Ectodermal cell (in vitro differentiated cells): ENCODE results near the gene IZUMO1R.

ENCODE experiments used
- H3K27ac ChIP-seq: 2 replicates; pipeline ENCODE4 v1.7.0; 2013; ENCODE audit warnings: mild to moderate bottlenecking, low read depth, low read length; ENCODE audit not compliant: insufficient read depth, poor library complexity, severe bottlenecking
- H3K27me3 ChIP-seq: 2 replicates; pipeline ENCODE4 v1.7.0; 2013; ENCODE audit warnings: mild to moderate bottlenecking, low read length; ENCODE audit not compliant: insufficient read depth, control insufficient read depth, poor library complexity, severe bottlenecking
- H3K36me3 ChIP-seq: one replicate; pipeline ENCODE4 v1.7.0; 2013; ENCODE audit warnings: low read length; ENCODE audit not compliant: control insufficient read depth, insufficient read depth
- H3K4me1 ChIP-seq: one replicate; pipeline ENCODE4 v1.7.0; 2013; ENCODE audit warnings: low read length; ENCODE audit not compliant: control insufficient read depth, insufficient read depth
- H3K4me3 ChIP-seq: 2 replicates; pipeline ENCODE4 v1.7.0; 2013; ENCODE audit warnings: low read depth, low read length, control low read depth; ENCODE audit not compliant: insufficient read depth
- H3K9me3 ChIP-seq: 2 replicates; pipeline ENCODE4 v1.7.0; 2013; ENCODE audit warnings: mild to moderate bottlenecking, low read length, moderate library complexity; ENCODE audit not compliant: control insufficient read depth
- WGBS, 2 experiments: methylation state at CpG; one replicate each; pipeline ENCODE4 v1.1.7; 2013; ENCODE audit warnings: missing lambda C conversion rate in 2 of 2; 5-methylcytosine and 5-hydroxymethylcytosine counted together

IZUMO1R gene

DNA sequence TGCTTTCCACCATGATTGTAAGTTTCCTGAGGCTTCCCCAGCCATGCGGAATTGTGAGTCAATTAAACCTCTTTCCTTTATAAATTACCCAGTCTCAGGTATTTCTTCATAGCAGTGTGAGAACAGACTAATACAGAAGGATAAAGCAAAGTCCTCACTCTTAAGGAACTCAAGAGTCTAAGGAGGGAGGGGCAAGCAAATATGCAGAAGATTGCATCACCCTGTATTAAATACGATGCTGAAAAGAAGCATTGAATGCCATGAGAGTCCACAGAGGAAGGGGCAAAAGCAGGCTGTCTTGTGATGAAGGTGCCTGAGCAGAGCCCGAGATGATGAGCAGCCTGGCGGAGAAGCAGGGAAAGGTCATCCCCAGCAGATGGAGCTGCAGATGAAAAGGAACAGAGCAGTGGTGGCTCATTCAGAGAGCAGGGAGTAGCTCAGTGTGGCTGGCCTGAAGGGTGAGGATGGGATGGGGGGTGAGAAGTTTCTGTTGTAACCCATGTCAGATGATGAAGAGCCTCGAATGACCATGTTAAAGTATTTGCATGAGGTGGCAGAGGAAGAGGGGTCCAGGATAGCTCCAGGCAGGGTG, 6.3 kb upstream of the IZUMO1R start:
- no peaks in the 10 kb centered on the region for H3K4me1 ChIP-seq
- 88 to 90% methylated on average over 5 of the region's 5 CpGs for WGBS, 2 experiments
- no peaks in the 10 kb centered on the region for H3K27me3 ChIP-seq
- H3K9me3 ChIP-seq, result no peaks in the 10 kb centered on the region
- no peak overlapping the region for H3K27ac ChIP-seq
- H3K4me3 ChIP-seq, result no peak overlapping the region
- no peaks in the 10 kb centered on the region for H3K36me3 ChIP-seq

GRCh38 chr11:94302776-94303175, 1.6 kb upstream of the IZUMO1R start:
- Histone ChIP-seq H3K4me1 (no peaks in the 10 kb centered on the region), H3K27ac (no peak overlapping the region), H3K36me3 (no peaks in the 10 kb centered on the region), H3K9me3 (no peaks in the 10 kb centered on the region), H3K4me3 (no peak overlapping the region), H3K27me3 (no peaks in the 10 kb centered on the region)
- WGBS, 2 experiments, result 40 to 43% methylated on average over 5 of the region's 5 CpGs

DNA sequence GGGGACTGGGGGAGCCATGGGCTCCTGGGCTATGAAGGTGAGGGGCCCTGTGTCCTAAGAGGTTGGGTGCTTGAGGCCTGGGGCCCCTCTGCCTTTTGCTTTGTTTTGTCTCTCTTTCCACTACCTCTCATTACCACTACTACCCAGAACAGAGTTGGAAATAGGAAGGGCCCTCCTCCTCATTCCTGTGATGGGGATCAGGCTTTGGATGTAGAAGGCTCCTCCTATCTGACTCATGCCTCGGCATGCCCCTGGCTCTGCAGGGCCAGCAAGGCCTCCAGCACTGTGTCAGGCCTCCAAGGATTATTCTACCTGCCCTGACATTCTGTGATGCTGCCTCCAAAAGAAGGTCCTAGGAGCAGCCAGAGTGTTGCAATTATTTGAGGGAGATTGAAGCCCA, 766 bp downstream of the IZUMO1R start:
- H3K4me1 ChIP-seq, result no peaks in the 10 kb centered on the region
- 81 to 84% methylated on average over 1 of the region's 1 CpG for WGBS, 2 experiments

DNA sequence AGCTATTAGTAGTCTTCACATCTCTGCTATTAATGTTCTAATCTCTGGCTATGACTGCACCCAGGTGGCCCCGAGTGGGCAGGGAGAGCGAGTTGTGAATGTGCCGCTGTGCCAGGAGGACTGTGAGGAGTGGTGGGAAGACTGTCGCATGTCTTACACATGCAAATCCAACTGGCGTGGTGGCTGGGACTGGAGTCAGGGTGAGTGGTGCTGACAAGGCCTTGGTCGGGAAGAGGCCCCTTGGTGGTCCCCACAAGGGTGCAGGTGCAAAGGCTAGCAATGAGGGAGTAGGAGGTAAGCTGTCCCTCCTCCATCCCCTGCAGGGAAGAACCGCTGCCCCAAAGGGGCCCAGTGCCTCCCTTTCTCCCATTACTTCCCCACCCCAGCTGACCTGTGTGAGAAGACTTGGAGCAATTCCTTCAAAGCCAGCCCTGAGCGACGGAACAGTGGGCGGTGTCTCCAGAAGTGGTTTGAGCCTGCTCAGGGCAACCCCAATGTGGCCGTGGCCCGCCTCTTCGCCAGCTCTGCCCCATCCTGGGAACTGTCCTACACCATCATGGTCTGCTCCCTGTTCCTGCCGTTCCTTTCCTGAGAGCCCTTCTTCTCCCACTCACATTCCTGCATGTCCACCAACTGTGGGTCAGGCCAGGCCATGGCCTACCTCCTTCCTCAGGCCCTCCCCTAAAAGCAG, 2.9 kb downstream of the IZUMO1R start:
- Histone ChIP-seq H3K36me3 (no peaks in the 10 kb centered on the region), H3K27me3 (no peaks in the 10 kb centered on the region), H3K9me3 (no peaks in the 10 kb centered on the region), H3K27ac (no peak overlapping the region), H3K4me1 (no peaks in the 10 kb centered on the region), H3K4me3 (no peak overlapping the region)
- WGBS, 2 experiments, result 94 to 96% methylated on average over 14 of the region's 14 CpGs

More for the DNA sequence above, 766 bp downstream of the IZUMO1R start:
- Histone ChIP-seq H3K36me3 (no peaks in the 10 kb centered on the region), H3K4me3 (no peak overlapping the region), H3K9me3 (no peaks in the 10 kb centered on the region), H3K27me3 (no peaks in the 10 kb centered on the region), H3K27ac (no peak overlapping the region)

- Histone ChIP-seq H3K27me3 (no peaks in the 10 kb centered on the region), H3K27ac (no peak overlapping the region), H3K9me3 (no peaks in the 10 kb centered on the region), H3K4me3 (no peak overlapping the region), H3K4me1 (no peaks in the 10 kb centered on the region), H3K36me3 (no peaks in the 10 kb centered on the region)
- 92 to 95% methylated on average over 5 of the region's 5 CpGs for WGBS, 2 experiments
Observed at GRCh38 chr11:94308024-94308423, 3.6 kb downstream of the IZUMO1R start.

DNA sequence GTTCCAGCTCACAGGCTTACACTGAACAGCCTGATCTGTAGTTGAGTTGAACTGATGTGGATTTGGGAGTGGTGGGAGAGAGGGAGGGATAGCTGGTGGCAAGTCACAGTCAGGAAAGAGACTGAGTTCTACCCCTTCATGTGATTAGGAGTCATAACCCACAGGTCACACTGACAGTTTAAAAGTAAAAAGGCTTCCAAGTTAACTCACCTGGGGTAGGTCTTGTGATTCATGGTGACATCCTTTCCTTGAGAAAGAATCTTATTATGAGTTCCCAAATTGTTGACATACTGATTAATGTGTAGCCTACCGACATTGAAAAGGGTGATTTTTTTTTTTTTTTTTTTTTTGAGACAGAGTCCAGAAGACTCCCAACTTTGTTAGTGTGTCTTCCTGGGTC, 5.4 kb downstream of the IZUMO1R start:
- H3K9me3 ChIP-seq, result no peaks in the 10 kb centered on the region
- H3K27me3 ChIP-seq, result no peaks in the 10 kb centered on the region
- H3K36me3 ChIP-seq, result no peaks in the 10 kb centered on the region
- H3K27ac ChIP-seq, result no peak overlapping the region
- no peaks in the 10 kb centered on the region for H3K4me1 ChIP-seq
- WGBS, 2 experiments, result 67 to 100% methylated on average over 1 of the region's 1 CpG
- no peak overlapping the region for H3K4me3 ChIP-seq

GRCh38 chr11:94310191-94310875, 6.0 kb downstream of the IZUMO1R start:
- Histone ChIP-seq H3K36me3 (no peaks in the 10 kb centered on the region), H3K27ac (no peak overlapping the region), H3K27me3 (no peaks in the 10 kb centered on the region), H3K4me3 (no peak overlapping the region), H3K4me1 (no peaks in the 10 kb centered on the region), H3K9me3 (no peaks in the 10 kb centered on the region)
- whole genome bisulfite sequencing, 2 experiments, result 93 to 96% methylated on average over 5 of the region's 5 CpGs

DNA sequence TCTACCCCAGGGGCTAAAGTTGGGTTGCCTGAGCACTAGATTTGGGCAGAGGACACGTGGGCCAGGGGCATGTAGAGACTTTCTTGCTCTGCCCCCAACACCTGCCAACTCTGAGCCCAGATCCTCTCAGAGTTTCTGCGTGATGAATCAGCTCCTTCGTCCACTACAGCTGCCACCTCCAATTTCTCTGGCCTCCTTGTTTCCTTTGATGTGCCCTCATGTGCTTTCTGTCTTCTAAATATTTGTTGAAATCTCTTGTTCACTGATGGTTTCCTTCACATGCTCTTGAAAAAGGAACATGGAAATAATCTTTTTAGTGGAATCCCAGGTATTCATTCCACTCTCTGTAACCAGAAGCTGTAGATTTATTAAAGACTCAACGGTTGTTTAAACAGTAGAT, 8.0 kb downstream of the IZUMO1R start:
- Histone ChIP-seq H3K4me3 (no peak overlapping the region), H3K9me3 (no peaks in the 10 kb centered on the region), H3K27ac (no peak overlapping the region), H3K27me3 (no peaks in the 10 kb centered on the region), H3K4me1 (no peaks in the 10 kb centered on the region), H3K36me3 (no peaks in the 10 kb centered on the region)
- 90 to 93% methylated on average over 4 of the region's 4 CpGs for WGBS, 2 experiments

- Histone ChIP-seq H3K27ac (no peak overlapping the region), H3K36me3 (no peaks in the 10 kb centered on the region), H3K27me3 (no peaks in the 10 kb centered on the region), H3K4me1 (no peaks in the 10 kb centered on the region), H3K9me3 (no peaks in the 10 kb centered on the region), H3K4me3 (no peak overlapping the region)
- 85 to 86% methylated on average over 4 of the region's 4 CpGs for WGBS, 2 experiments
Observed at GRCh38 chr11:94314064-94314463, 9.7 kb downstream of the IZUMO1R start.

- H3K36me3 ChIP-seq, result no peaks in the 10 kb centered on the region
- H3K4me3 ChIP-seq, result no peak overlapping the region
- no peaks in the 10 kb centered on the region for H3K27me3 ChIP-seq
- WGBS, 2 experiments, result 77 to 89% methylated on average over 2 of the region's 3 CpGs
- H3K27ac ChIP-seq, result no peak overlapping the region
- no peaks in the 10 kb centered on the region for H3K4me1 ChIP-seq
- no peaks in the 10 kb centered on the region for H3K9me3 ChIP-seq
Observed at GRCh38 chr11:94315664-94316063, 11.3 kb downstream of the IZUMO1R start.
